GM12878 (cell line): ENCODE measurements around the gene ABHD17C.

ENCODE experiments used
- ATF3 ChIP-seq: IDR thresholded peaks from 2 replicates; pipeline ENCODE4 v1.6.1; 2011; ENCODE audit warnings: low read depth, mild to moderate bottlenecking, low read length, moderate library complexity, borderline replicate concordance; ENCODE audit errors: extremely low read depth
- CTCF ChIP-seq, 3 experiments: IDR thresholded peaks in 2 of 3; conservative IDR thresholded peaks in 1 of 3; 2 replicates each; pipeline ENCODE4 v1.5.1; 2011; ENCODE audit warnings: low read depth in 3 of 3, low read length in 3 of 3, mild to moderate bottlenecking in 3 of 3, control low read depth in 2 of 3, moderate library complexity in 2 of 3, inconsistent platforms in 1 of 3, mixed read lengths in 1 of 3; ENCODE audit not compliant: control insufficient read depth in 2 of 3, insufficient read depth in 1 of 3; ENCODE audit errors: extremely low read depth in 1 of 3
- POLR2AphosphoS5 ChIP-seq: IDR thresholded peaks from 2 replicates; pipeline ENCODE4 v1.6.1; 2011; ENCODE audit warnings: mild to moderate bottlenecking, low read length, inconsistent platforms
- SMAD1 ChIP-seq: fragments of 450-650 bp; IDR thresholded peaks from 2 replicates; pipeline ENCODE4 v1.6.1; 2018; ENCODE audit warnings: mild to moderate bottlenecking, low read depth; ENCODE audit not compliant: partially characterized antibody
- TAF1 ChIP-seq: IDR thresholded peaks from 2 replicates; pipeline ENCODE4 v1.6.1; 2011; ENCODE audit warnings: mild to moderate bottlenecking, low read depth, low read length, borderline replicate concordance

- no peak for TF ChIP-seq TAF1
- no peak for TF ChIP-seq CTCF (IDR thresholded peaks at IDR 0.05 in 2 of 3, conservative IDR thresholded peaks at IDR 0.05 in 1 of 3; ENCODE audit: control insufficient read depth in 2 of 3, extremely low read depth in 1 of 3, insufficient read depth in 1 of 3, low read depth in 3 of 3, low read length in 3 of 3)
- TF ChIP-seq SMAD1, result no peak
- no peak for TF ChIP-seq ATF3
- no peak for TF ChIP-seq POLR2AphosphoS5
These were observed 79.4 kb downstream of the ABHD17C start for GRCh38 chr15:80774486-80774885.
